PC-9 (cell line): ENCODE measurements around the gene TTLL8.

ENCODE experiments used
- CTCF ChIP-seq: fragments of 200-600 bp; sonication (generic); conservative IDR thresholded peaks from 2 replicates; pipeline ENCODE4 v1.6.1; 2017; ENCODE audit warnings: mixed run types, antibody characterized with exemption, mild to moderate bottlenecking, moderate library complexity
- EZH2 ChIP-seq: fragments of 200-600 bp; sonication (generic); IDR thresholded peaks from 2 replicates; pipeline ENCODE4 v1.8.0; 2017; ENCODE audit warnings: antibody characterized with exemption, low read depth

GRCh38 chr22:50046019-50046415 is 12.1 kb downstream of the TTLL8 start:
- no peak for TF ChIP-seq CTCF
- no peak for TF ChIP-seq EZH2
